Right atrium auricular region (tissue), 2 donors: Measurements from ENCODE around the gene HSD17B2. TPM values are rescaled to one million over a fixed set of nuclear protein-coding genes. Genes with fewer than 3 reads are reported as not detected.

ENCODE experiments used
- DNase-seq: peaks from one replicate; pipeline ENCODE4 v3.0.0-alpha.2; 2019; ENCODE audit warnings: low spot score
- H3K27ac ChIP-seq, 2 donors: fragments of 200-600 bp; sonication (generic); 1 replicate in 1 of 2; 2 replicates in 1 of 2; pipeline ENCODE4 v1.5.1; 2016 to 2019
- H3K27me3 ChIP-seq, 2 donors: fragments of 200-600 bp; sonication (generic); one replicate each; pipeline versions ENCODE4 v1.5.1 to v1.6.0; 2017 to 2019
- H3K36me3 ChIP-seq: fragments of 200-600 bp; sonication (generic); one replicate; pipeline ENCODE4 v1.5.1; 2016
- H3K4me1 ChIP-seq, 2 donors: fragments of 200-600 bp; sonication (generic); one replicate each; pipeline versions ENCODE4 v1.5.1 to v1.6.0; 2017 to 2019
- H3K4me3 ChIP-seq, 2 donors: fragments of 200-600 bp; sonication (generic); 1 replicate in 1 of 2; 2 replicates in 1 of 2; pipeline ENCODE4 v1.5.1; 2017 to 2019; ENCODE audit warnings: mild to moderate bottlenecking in 1 of 2, moderate library complexity in 1 of 2
- H3K9me3 ChIP-seq, 2 donors: fragments of 200-600 bp; sonication (generic); one replicate each; pipeline ENCODE4 v1.5.1; 2019
- CTCF ChIP-seq, 2 donors: fragments of 200-600 bp; sonication (generic); IDR thresholded peaks; one replicate each; pipeline ENCODE4 v1.5.1; 2019; ENCODE audit warnings: antibody characterized with exemption in 2 of 2
- total RNA-seq, 2 donors: library from RNA; depleted of rRNA; stranded (reverse); fragments of >200 nt; gene quantifications; one replicate each; pipeline ENCODE4 v1.1.0, GENCODE V29; 2016

Gene HSD17B2
- total RNA-seq, 2 donors from 2014 or later: not detected

- H3K36me3 ChIP-seq: no peaks in the 10 kb centered on the region
- H3K27me3 ChIP-seq: no peaks in the 10 kb centered on the region
- TF ChIP-seq CTCF (IDR thresholded peaks at IDR 0.05): no peak
- no peaks in the 10 kb centered on the region for H3K9me3 ChIP-seq
- no peak overlapping the region for H3K4me3 ChIP-seq
- no peak for DNase-seq
- no peaks in the 10 kb centered on the region for H3K4me1 ChIP-seq
- H3K27ac ChIP-seq: no peak overlapping the region
These were observed 15.5 kb downstream of the HSD17B2 start for GRCh38 chr16:82050506-82050905.

- DNase-seq: no peak
- no peak for TF ChIP-seq CTCF (IDR thresholded peaks at IDR 0.05)
- no peaks in the 10 kb centered on the region for H3K27me3 ChIP-seq
- H3K27ac ChIP-seq: no peak overlapping the region
- no peaks in the 10 kb centered on the region for H3K9me3 ChIP-seq
- H3K36me3 ChIP-seq: no peaks in the 10 kb centered on the region
- no peaks in the 10 kb centered on the region for H3K4me1 ChIP-seq
- H3K4me3 ChIP-seq: no peak overlapping the region
These were observed 15.9 kb downstream of the HSD17B2 start for GRCh38 chr16:82050909-82051357.

- no peak for TF ChIP-seq CTCF (IDR thresholded peaks at IDR 0.05)
- Histone ChIP-seq H3K4me3 (no peak overlapping the region), H3K4me1 (no peaks in the 10 kb centered on the region), H3K27ac (no peak overlapping the region), H3K27me3 (no peaks in the 10 kb centered on the region), H3K36me3 (no peaks in the 10 kb centered on the region), H3K9me3 (no peaks in the 10 kb centered on the region)
- no peak for DNase-seq
These were observed 16.6 kb downstream of the HSD17B2 start for GRCh38 chr16:82051656-82052055.

GRCh38 chr16:82055117-82055516 is 20.1 kb downstream of the HSD17B2 start:
- Histone ChIP-seq H3K36me3 (no peaks in the 10 kb centered on the region), H3K27me3 (no peaks in the 10 kb centered on the region), H3K27ac (no peak overlapping the region), H3K4me1 (no peaks in the 10 kb centered on the region), H3K9me3 (no peaks in the 10 kb centered on the region), H3K4me3 (no peak overlapping the region)
- no peak for DNase-seq
- no peak for TF ChIP-seq CTCF (IDR thresholded peaks at IDR 0.05)

- Histone ChIP-seq H3K4me3 (no peak overlapping the region), H3K27me3 (no peaks in the 10 kb centered on the region), H3K9me3 (no peaks in the 10 kb centered on the region), H3K4me1 (no peaks in the 10 kb centered on the region), H3K36me3 (no peaks in the 10 kb centered on the region), H3K27ac (no peak overlapping the region)
- DNase-seq: no peak
- no peak for TF ChIP-seq CTCF (IDR thresholded peaks at IDR 0.05)
These were observed 20.9 kb downstream of the HSD17B2 start for GRCh38 chr16:82055728-82056549.

GRCh38 chr16:82056550-82056896 is 21.5 kb downstream of the HSD17B2 start:
- H3K4me3 ChIP-seq: no peak overlapping the region
- no peak overlapping the region for H3K27ac ChIP-seq
- H3K27me3 ChIP-seq: no peaks in the 10 kb centered on the region
- no peaks in the 10 kb centered on the region for H3K4me1 ChIP-seq
- no peak for DNase-seq
- no peaks in the 10 kb centered on the region for H3K36me3 ChIP-seq
- no peak for TF ChIP-seq CTCF (IDR thresholded peaks at IDR 0.05)
- no peaks in the 10 kb centered on the region for H3K9me3 ChIP-seq
